Hypothalamus (tissue), 51 donors: ENCODE measurements around the gene KIAA2012.
A peak's percentile ranks its signal among the peaks of the same experiment; 100 is the strongest.
"Not testable (repeated sequence)": the region's sequence is repeated elsewhere in the genome, so short reads cannot be mapped to it uniquely, and the experiment has no call there.

ENCODE experiments used
- DNase-seq, 51 donors: peaks; one replicate each; lab custom pipeline; 2025; lab: John Stamatoyannopoulos, UW

The KIAA2012 gene

DNA sequence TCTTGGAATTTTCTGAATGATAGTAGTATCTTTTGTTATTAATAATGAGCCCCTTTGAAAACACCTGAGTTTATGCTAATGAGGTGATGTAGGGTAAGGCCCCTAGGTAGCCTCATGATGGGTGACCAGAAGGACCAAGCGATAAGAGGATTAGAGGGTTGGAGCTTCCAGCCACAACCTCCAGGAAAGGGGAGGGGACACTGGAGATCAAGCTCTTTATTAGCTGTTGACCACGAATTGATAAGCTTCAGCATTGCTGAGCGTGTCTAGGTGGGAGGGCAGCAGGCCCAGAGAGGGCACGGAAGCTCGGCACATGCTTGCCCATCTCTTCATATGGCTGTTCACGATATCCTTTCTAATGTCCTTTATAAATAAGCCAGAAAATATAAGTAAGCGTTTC is 39.0 kb downstream of the KIAA2012 start:
- no peak for DNase-seq

DNA sequence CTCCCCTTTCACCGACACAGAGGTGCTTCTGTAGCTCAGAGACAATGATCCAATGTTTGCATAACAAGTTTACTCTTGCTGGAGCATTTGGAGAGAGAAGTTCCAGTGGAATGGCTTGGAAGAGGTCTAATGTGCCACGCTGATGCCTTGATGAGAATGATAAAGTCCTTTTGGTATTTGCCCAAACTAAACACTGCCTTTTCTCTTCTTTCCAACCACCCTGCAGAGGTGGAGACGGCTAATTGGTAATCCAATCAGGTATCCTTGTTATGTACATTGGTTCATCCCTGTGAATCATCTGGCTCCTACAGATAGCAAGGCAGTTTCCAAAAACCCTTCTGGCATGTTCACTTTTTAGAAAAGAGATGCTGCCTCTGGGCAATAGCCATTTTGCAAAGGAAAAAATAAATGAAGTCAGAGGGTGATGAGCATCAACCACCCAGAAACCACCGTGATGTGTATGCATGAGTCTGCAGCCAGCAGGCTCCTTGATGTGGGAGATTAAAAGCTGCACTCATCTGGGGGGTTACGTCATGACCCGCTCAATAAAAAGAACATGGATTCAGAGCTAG is 40.6 kb downstream of the KIAA2012 start:
- DNase-seq: no peak

DNA sequence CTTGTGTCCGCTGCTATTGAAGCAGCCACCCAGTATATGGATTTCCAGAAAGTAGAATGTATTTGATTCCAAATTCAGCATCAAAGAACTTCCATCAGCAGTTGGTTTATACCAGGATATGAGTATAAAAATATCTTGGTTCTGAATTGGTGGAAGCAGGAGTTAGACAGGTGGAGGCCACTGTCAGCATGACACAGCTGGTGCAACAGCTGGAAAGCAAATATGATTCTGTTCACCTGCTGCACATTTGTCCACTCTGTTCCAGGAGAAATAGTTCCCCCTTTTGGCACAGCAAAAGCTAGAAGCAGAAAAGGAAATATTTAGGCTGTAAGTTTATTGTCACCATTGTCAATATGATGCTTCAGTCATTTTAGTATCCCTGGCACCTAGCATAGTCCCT is 41.2 kb downstream of the KIAA2012 start:
- DNase-seq: no peak

DNA sequence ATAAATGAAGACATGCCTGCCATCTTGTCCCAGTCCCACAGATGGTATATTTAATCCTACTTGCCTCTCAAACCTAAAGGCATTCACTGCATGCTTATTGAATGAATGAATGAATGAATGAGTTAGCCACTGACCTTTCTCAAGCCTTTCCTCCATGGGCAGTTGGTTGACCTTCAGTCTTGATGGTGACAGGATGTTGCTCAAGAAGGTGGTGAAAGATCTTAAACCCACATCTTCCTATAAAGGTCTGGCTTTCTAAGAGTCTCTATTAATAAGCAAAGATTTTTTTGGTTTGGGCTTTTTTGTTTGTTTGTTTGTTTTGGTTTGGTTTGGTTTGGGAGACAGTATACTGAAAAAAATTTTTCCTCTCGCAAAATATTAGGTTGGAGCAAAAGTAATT is 41.7 kb downstream of the KIAA2012 start:
- no peak for DNase-seq

DNA sequence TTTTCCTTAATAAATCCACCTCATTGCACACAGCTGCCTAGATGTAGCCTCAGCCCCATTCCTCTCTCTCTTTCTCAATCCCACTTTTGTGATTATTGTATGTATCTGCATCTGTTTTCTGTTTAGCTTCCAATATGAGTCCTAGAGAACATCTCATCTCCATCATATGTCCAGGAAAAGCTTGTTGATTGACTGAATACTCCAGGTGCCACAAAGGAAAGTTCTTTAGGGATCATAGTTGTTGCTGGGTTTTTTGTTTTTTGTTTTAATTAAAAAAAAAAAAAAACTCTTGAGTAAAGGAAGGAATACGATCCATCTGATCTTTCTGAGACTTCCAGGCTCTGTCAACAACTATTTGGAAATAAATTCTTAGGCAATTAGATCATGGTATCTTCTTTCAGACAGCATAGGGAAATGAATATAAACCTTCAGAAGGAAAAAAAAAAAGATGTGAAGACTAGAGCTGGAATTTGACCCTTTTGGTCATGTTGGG is 42.5 kb downstream of the KIAA2012 start:
- no peak for DNase-seq

DNA sequence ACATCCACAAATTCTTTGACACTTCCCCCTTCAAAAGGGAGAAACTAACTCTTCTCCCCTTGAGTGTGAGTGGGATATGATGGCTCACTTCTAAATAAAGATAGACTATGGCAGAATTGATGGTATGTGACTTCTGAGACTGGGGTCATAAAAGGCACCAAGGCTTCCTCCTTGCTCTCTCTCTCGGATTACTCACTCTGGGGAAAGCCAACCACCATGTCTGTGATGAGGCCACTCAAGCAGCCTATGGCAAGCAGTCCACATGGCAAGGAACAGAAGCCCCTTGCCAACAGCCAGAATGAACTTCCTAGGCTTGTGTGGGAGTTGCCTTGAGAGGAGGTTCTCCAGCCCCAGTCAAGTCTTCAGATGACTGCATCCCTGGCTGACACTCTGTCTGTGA is 43.6 kb downstream of the KIAA2012 start:
- no peak for DNase-seq

DNA sequence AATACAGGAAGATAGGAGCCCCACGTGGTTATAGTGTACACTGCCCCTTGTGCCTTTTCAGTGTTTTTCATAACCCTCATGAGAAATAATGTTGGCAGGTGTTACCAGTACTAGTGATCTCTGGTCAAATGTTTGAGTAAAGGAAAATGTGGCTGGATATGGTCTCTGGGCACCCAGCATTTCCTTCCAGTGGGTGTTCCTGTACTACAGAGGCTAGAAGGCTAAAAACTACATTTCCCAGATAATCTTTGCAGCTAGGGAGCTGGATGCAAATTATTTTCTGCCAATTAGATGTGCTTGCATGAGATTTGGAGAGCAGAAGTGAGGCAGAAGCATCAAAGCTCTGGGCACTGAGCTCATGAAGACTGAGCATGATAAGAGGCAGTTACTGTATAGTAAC is 45.1 kb downstream of the KIAA2012 start:
- no peak for DNase-seq

DNA sequence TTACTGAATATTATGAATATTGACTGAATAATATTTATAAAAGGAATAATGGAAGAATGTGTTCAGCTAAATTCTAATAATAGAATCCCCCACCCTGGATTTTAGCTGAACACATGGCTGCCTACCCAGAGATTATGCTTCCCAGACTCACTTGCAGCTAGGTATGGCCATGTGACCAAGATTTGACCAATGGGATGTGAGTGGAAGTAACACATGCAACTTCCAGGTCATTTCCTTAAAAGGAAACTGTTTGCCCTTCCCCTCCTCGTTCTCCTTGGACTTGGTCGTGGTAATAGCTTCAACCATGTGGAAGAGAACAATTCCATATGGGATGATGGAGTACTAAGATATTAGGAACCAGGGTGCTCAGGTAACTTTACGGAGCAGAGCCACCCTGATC is 47.8 kb downstream of the KIAA2012 start:
- DNase-seq: no peak

DNA sequence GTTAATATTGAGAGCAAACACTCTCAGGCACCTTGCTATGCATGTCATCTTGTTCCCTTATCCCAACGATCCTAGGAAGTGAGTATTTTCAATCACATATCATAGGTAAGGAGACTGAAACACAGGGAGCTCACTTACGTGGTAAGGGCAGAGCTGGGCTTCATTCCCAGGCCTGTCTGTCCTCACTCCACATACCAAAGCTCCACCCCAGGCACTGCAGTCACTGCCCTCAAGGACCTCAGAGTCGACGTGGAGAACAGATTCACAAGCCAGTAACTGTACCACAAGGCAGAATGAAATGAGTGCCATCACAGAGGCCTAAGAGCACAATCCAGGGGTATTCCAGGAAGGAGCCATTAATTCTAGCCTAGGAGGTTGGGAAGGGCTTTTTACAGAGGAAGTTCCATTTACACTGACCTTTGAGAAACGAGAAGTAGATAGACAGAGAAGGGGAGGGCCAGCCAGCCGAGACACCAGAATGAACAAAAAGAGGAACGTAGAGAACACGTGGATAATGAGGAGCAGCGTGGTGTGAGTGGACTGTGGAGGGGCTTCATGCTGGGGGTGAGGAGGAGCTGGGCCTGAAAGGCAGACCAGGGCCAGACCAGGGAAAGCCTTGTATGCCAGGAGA is 48.6 kb downstream of the KIAA2012 start:
- peak in 9 of 51 donors; percentile 2 to 37 (median 7) for DNase-seq

DNA sequence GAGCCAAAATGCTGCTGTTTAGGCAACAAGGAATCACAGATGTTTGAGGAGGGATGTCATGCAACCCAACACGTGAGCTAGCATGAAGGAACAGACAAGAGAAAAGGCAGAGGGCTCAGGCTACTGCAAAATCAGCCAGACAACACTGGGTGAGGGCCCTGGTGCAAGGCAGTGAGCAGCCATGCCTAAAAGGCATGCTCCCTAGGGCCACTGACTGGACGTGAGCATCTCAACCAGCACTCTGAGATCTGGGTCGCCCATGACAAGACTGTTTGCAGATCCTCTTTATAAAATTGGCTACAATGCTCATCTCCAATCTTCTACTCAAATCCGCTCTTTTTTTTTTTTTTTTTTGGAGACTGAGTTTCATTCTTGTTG is 49.1 kb downstream of the KIAA2012 start:
- DNase-seq: peak in 1 of 51 donors; percentile 37

DNA sequence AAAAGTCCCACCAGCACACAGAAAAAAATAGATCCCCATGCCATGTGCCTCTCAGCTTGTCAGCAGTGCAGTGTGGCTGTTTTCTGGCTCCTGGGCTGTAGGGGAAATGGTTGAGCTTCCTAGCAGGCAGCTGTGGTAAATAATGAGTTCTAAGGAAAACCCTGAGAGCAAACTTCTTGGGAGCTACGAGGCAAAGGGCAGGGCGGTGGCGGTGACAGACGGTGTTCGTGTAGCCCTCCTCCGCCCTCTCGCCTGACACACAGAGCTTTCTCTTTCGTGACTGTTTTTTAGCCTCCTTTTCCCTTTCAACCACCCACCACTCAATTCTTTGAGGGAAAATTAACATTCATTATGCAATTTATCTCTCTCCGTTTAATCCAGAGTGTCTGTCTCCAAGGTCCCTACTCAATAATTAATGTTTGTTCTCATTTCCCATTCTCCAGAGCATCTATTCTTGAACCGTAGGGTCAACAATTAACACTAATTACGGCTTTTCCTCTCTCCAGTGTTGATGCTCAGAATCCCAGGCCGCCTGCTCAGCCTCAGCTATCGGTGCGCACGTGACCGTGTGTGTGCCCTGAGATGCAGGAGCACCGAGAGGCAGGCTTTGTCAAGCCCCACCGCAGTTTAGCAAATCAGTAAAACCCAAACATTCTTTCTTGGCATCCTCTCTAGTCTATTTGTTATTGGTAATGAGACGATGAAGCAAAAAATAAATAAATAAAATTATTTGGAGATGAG is 50.1 kb downstream of the KIAA2012 start:
- peak in 15 of 51 donors; percentile 1 to 53 (median 12) for DNase-seq

DNA sequence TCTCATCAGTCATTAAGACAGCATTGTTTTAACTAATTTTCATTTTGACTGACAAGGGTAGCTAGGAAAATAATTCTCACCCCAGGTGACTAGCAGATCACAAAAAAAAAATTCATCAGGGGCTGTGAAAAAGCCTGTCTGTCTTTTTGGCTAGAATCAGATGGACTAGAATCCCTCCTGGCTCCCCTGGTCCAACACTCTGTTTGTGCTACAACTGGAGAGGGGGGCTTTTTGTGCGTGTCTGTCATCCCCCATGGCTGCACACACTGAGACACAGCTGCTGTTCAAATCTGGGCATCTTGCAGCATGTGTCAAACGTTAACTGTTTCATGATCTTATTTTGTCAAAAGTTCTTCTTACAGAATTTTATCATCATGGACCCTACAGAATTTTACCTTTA is 51.2 kb downstream of the KIAA2012 start:
- no peak for DNase-seq

DNA sequence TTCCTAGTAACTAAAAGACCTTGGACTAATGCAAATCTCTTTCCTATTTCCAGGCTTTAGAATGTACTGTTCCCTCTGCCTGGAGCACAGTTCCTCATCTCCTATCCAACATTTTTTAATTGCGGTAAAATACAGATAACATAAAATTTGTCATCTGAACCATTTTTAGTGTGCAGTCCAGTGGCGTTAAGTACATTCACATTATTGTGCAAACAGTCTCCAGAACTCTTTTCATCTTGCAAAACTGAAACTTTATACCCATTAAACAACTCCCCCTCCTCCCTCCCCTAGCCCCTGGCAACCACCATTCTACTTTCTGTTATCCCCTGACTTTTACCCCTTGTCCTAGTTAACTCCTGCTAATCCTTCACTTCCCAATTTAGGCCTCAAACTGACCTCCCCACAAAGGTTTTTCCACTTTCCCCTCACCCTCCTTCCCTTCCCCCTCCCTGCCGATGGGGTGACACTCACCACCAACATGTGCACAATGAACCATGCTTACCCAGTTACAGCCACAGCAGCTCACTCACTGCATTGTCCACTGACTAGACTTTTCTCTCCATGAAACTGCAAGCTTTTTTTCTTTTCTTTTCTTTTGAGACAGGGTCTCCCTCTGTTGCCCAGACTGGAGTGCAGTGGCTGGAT is 54.8 kb downstream of the KIAA2012 start:
- no peak for DNase-seq

DNA sequence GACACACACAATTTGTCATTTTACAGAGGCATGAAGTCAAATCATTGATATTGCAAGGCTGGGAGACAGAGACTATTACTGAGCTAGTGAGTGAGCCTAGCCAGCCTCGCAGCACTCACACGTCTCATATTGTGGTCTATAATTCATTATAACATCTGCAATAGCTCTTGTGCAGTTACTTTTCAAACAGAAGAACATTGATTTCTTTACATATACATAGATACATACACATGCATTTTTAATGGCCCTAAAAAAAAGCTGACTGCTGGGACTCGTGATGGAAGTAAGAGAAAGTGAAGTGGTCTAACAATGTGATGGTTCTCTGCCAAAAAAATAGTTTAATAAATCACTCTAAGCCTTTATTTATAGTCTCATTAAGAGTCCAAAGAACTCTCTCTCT is 56.8 kb downstream of the KIAA2012 start:
- no peak for DNase-seq

DNA sequence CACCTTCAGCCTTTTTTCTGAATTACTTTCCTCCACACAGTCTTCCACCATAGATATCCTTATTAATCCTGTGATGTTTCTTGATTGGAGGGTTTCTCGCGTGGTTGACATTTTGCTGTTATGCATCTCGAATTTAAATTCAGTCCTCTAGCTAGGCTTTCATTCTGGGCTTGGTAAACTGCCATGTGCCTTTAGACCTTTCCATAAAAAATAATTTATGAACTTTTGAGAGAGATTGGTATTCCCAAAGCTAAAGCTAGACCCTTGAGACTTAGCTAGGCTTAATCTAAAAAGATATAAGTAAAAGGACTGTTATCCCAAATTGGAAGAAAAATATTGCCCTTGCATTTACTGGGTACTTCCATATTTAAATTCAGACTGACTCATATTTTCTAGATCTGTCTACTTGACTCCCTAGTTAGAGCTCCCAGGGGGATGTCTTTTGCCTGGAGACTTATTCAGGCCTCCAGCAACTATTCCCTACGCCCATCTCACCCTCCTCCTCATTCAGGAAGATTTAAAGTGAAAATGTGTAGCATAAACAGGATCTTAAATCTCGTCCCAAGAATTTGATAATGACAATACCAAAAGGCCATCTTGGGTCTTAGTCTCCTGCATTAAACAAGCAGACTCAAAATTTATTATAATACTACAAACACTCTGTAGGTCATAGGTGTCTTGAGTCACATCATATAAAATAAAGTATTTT is 60.3 kb downstream of the KIAA2012 start:
- DNase-seq: no peak

DNA sequence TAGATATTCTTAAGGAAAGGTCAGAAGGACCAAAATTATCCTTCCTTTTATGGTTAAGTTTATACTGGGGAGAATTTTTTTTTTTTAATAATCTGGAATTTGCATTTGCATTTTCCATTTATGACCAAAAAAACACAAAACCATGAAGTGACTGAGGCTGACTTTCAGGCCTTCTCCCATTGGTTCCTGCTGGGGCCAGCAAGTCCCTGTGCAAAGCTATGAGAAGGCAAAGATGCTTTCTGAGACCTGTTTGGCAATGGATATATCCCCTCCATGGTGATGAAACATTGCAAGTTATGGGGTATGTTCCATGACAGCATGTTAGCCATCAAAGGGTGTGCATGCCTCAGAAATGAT is 60.8 kb downstream of the KIAA2012 start:
- DNase-seq: no peak

DNA sequence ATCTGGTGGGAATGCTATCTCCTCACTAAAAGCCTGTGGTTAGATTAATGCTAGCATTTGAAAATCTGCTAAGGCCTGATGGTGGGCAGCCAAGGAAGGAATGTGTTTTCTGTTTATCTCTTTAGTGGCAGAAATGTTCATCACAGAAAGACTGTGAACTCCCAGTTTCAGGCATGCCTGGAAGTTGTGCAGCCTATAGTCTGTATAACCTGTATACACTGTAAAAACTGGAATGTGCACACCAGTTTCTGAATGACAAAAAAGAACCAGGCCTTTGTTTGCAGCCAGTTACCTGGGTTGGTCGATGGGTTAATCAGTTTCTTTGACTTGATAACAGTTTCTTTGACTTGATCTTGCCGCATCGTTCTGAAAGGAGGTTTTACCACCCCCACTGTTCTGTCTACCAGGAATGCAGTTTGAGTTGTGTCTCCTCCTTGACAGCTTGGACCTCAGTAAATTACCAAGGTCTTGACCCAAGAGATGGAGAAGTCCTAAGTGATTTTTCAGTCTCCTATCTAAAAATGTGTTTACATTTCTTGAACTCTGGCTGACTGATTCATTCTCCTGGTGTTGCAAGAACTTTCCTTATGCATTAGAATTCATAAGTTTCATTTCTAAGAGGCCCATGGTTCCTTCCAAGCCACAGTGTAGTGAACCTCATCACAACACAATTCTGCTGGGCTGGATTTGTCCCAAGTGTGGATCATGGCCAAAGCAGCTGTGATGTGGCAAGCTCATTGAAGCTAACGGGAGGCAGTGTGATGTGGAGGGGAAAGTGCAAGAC is 62.2 kb downstream of the KIAA2012 start:
- peak in 17 of 51 donors; percentile 3 to 47 (median 23) for DNase-seq

DNA sequence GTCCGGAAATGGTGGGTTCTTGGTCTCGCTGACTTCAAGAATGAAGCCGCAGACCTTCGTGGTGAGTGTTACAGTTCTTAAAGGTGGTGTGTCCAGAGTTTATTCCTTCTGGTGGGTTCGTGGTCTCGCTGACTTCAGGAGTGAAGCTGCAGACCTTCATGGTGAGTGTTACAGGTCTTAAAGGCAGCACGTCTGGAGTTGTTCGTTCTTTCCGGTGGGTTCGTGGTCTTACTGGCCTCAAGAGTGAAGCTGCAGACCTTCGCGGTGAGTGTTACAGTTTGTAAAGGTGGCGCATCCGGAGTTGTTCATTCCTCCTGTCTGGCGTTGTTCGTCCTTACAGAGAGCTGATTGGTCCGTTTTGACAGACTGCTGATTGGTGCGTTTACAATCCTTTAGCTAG is 63.0 kb downstream of the KIAA2012 start:
- DNase-seq: not testable (repeated sequence)

DNA sequence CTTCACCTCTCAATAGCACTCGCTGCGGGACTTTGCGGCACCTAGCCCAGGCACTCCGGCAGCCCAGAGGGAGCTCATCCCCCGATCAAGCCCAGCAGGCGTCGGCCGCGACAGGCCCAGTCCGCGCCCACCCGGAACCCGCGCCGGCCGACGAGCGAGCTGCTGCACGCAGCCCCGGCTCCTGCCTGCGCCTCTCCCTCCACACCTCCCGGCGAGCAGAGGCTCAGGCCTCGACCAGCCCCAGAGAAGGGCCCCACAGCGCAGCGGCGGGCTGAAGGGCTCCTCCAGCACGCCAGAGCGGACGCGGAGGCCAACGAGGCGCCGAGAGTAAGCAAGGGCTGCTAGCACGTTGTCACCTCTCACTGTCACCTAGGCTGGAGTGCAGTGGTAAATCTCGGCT is 63.5 kb downstream of the KIAA2012 start:
- no peak for DNase-seq
